ENCODE results near the gene BSPRY.

GRCh38 chr9:113403646-113404045 is 54.3 kb downstream of the BSPRY start:
- no peak for TF ChIP-seq CTCF (IDR thresholded peaks at IDR 0.05)
- TF ChIP-seq POLR2A (IDR thresholded peaks at IDR 0.05) = no peak
- TF ChIP-seq POLR2AphosphoS5 (IDR thresholded peaks at IDR 0.05) = no peak
